Gastroesophageal sphincter (tissue), 4 donors: ENCODE results near the gene ACOT7. TPM values are rescaled to one million over a fixed set of nuclear protein-coding genes. Genes with fewer than 3 reads are reported as not detected.

Source experiments
- ATAC-seq: fragments of 150-250 bp; one replicate; pipeline ENCODE4 v1.9.1; 2016; ENCODE audit warnings: mild to moderate bottlenecking, moderate library complexity
- H3K27ac ChIP-seq, 4 donors: fragments of 200-600 bp; sonication (generic) in 3 of 4; 1 replicate in 3 of 4; 2 replicates in 1 of 4; pipeline ENCODE4 v1.5.1; 2016 to 2019
- H3K27me3 ChIP-seq: fragments of 200-600 bp; sonication (generic); one replicate; pipeline ENCODE4 v1.5.1; 2019
- H3K36me3 ChIP-seq, 2 donors: fragments of 200-600 bp; sonication (generic); one replicate each; pipeline ENCODE4 v1.5.1; 2019; ENCODE audit warnings: control low read depth in 1 of 2
- H3K4me1 ChIP-seq, 3 donors: fragments of 200-600 bp; sonication (generic); 1 replicate in 2 of 3; 2 replicates in 1 of 3; pipeline ENCODE4 v1.5.1; 2016 to 2019; ENCODE audit warnings: control low read depth in 2 of 3
- H3K4me3 ChIP-seq, 2 donors: fragments of 200-600 bp; sonication (generic); one replicate each; pipeline ENCODE4 v1.5.1; 2019; ENCODE audit warnings: mild to moderate bottlenecking in 1 of 2, moderate library complexity in 1 of 2
- H3K9me3 ChIP-seq, 3 donors: fragments of 200-600 bp; sonication (generic); one replicate each; pipeline ENCODE4 v1.5.1; 2017 to 2019; ENCODE audit warnings: control low read depth in 2 of 3
- EP300 ChIP-seq: sonication (generic); formaldehyde crosslinking; IDR thresholded peaks from one replicate; pipeline ENCODE4 v1.6.1; 2017; ENCODE audit warnings: antibody characterized with exemption, mild to moderate bottlenecking
- POLR2A ChIP-seq, 2 donors: fragments of 450-650 bp; IDR thresholded peaks; one replicate each; pipeline ENCODE4 v1.6.1; 2017; ENCODE audit warnings: antibody characterized with exemption in 2 of 2, mild to moderate bottlenecking in 2 of 2, moderate library complexity in 1 of 2
- POLR2AphosphoS5 ChIP-seq: sonication (generic); formaldehyde crosslinking; IDR thresholded peaks from one replicate; pipeline ENCODE4 v1.6.1; 2017; ENCODE audit warnings: antibody characterized with exemption
- WGBS, 2 donors: methylation state at CpG; one replicate each; pipeline ENCODE4 v1.1.5; 2018; ENCODE audit warnings: low coverage in 1 of 2; 5-methylcytosine and 5-hydroxymethylcytosine counted together
- total RNA-seq, 4 donors: library from RNA; depleted of rRNA; stranded (reverse); fragments of >200 nt; gene quantifications; one replicate each; pipeline ENCODE4 v1.1.0, GENCODE V29; 2016
- TF ChIP-seq, protein P1 (sequence below), 4 experiments: fragments of 200-600 bp in 2 of 4; fragments of 450-650 bp in 2 of 4; sonication (generic) in 1 of 4; IDR thresholded peaks; one replicate each; pipeline ENCODE4 v1.5.1; 2017 to 2019; ENCODE audit warnings: antibody characterized with exemption in 4 of 4, mild to moderate bottlenecking in 2 of 4, moderate library complexity in 2 of 4

ACOT7 gene
- total RNA-seq, 4 donors from 2014 or later: 22.3 to 32.5 (median 25.0) TPM

DNA sequence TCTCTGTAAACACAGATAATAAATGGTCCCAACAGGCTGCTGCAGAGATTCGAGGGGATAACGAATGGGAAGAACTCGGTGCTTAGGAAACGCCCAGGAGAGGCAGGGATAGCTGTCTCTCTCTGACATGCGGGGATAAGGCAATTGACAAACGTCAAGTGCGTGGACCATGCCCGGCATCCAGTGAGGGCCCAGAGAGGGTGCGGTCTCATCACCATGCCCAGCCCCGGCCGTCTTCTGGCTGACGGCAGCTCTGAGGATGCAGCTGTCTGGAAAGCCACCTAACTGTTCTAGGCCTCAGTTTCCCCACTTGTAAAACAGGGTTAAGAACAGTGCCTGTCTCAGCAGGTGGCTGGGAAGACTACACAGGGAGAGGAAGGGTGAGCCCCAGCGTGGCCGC, 48.1 kb downstream of the ACOT7 start:
- no peak for ATAC-seq
- WGBS, 2 donors: 73% methylated on average over 5 of the region's 14 CpGs; no CpG with 5 or more reads in 1 of the 2 donors
- H3K9me3 ChIP-seq: no peaks in the 10 kb centered on the region
- no peak overlapping the region for H3K4me3 ChIP-seq
- no peak overlapping the region for H3K27ac ChIP-seq
- H3K27me3 ChIP-seq: no peaks in the 10 kb centered on the region
- peaks cover 0 to 11% (median 0%) of the 10 kb centered on the region in 3 donors for H3K4me1 ChIP-seq
- TF ChIP-seq EP300 (no peak), POLR2A (IDR thresholded peaks at IDR 0.05) (no peak)
- no peaks in the 10 kb centered on the region for H3K36me3 ChIP-seq

DNA sequence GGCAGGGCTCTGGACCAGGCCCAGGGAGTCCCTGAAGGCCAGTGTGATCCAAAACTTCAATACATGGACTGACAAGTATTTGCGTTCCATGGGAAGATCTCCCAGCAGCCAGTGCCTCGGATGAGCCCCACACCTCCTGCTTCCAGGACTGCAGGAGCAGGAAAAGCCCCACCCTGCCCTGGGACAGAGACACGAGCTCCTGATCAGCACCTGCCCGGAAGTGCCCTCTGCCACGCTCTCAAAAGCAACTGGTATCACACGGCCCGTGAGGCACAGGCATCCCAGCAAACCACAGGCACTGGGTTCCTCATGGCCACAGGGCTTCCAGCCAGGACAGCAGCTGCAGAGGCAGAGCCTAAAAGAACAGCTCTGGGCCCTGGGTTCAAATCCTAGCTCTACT, 48.6 kb downstream of the ACOT7 start:
- no peak overlapping the region for H3K27ac ChIP-seq
- TF ChIP-seq POLR2A (IDR thresholded peaks at IDR 0.05): no peak
- TF ChIP-seq, protein P1, sequence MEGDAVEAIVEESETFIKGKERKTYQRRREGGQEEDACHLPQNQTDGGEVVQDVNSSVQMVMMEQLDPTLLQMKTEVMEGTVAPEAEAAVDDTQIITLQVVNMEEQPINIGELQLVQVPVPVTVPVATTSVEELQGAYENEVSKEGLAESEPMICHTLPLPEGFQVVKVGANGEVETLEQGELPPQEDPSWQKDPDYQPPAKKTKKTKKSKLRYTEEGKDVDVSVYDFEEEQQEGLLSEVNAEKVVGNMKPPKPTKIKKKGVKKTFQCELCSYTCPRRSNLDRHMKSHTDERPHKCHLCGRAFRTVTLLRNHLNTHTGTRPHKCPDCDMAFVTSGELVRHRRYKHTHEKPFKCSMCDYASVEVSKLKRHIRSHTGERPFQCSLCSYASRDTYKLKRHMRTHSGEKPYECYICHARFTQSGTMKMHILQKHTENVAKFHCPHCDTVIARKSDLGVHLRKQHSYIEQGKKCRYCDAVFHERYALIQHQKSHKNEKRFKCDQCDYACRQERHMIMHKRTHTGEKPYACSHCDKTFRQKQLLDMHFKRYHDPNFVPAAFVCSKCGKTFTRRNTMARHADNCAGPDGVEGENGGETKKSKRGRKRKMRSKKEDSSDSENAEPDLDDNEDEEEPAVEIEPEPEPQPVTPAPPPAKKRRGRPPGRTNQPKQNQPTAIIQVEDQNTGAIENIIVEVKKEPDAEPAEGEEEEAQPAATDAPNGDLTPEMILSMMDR (IDR thresholded peaks at IDR 0.05): no peak
- no peak for TF ChIP-seq EP300
- no peak for TF ChIP-seq POLR2AphosphoS5

DNA sequence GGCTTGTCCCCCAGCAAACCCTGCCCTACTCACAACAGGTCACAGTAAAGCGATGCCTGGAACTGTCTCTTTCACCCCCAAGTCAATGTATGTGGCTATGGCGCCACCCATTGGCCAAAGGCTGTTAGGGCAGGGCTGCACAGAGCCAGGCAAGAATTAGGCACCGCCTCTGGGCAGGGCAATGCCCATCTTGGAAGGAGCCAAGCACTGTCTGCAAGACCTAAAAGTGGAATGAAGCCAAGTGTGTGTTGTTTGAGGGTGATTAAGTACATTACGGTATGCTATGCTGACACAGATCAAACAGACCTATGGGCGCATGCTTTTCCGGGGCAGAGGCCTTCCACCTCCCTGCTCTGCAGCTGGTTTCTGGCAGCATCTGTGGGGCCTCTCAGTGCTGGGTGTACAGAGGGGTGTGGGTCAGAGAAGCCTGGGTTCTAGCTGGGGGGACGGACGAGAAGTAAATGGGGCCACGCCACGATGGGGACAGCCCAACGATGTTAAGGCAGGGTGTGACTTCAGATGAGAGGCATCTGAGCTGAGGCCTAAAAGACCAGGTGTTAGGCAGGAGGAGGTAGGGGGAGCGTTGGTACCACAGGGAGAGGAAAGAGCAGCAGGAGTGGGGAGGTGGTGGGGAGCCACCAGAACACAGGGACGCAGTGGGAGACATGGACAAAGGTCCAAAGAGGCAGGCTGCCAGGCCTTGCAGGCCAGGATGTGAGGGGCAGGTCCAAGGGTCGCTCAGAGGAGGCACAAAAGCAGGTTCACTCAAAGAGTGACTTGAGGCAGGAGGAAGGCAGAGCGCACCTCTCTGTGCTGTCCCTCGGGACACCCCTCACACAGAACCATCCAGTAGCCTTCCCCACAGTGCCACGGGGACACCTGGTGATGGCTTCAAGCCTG, 49.8 kb downstream of the ACOT7 start:
- ATAC-seq: peak; percentile 50
- Histone ChIP-seq H3K4me1 (no peaks in the 10 kb centered on the region), H3K36me3 (peaks cover 0 to 7% of the 10 kb centered on the region in 2 donors), H3K27ac (no peak overlapping the region), H3K4me3 (no peak overlapping the region), H3K27me3 (no peaks in the 10 kb centered on the region), H3K9me3 (no peaks in the 10 kb centered on the region)
- WGBS, 2 donors: 79 to 82% methylated on average over 3 to 6 of the region's 17 CpGs
- TF ChIP-seq POLR2AphosphoS5 (no peak), EP300 (no peak), POLR2A (IDR thresholded peaks at IDR 0.05) (no peak)
- TF ChIP-seq, protein P1 (IDR thresholded peaks at IDR 0.05): peak in 3 of 4 experiments; percentile 70 to 79 (median 75)

More for the DNA sequence above, 48.6 kb downstream of the ACOT7 start:
- Histone ChIP-seq H3K4me3 (no peak overlapping the region), H3K9me3 (no peaks in the 10 kb centered on the region), H3K36me3 (no peaks in the 10 kb centered on the region), H3K27me3 (no peaks in the 10 kb centered on the region), H3K4me1 (peaks cover 0 to 6% (median 0%) of the 10 kb centered on the region in 3 donors)
- 93% methylated on average over 3 of the region's 7 CpGs; no CpG with 5 or more reads in 1 of the 2 donors for WGBS, 2 donors
- no peak for ATAC-seq

DNA sequence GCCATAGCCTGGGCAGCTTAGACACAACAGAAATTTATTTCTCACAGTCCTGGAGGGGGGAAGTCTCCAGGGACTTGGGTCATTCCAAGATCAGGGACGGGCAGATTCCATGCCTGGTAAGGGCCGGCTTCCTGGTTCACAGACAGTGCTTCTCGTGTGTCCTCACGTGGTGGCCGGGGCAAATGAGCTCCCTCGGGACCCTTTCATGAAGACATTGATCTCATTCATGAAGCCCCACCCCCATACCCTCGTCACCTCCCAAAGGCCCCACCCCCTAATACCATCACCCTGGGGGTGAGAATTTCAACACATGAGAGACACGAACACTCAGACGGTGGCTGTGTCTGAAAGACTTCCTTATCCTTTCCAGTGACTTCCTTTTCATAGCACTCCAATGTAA, 51.5 kb downstream of the ACOT7 start:
- H3K27ac ChIP-seq: no peak overlapping the region
- no peaks in the 10 kb centered on the region for H3K4me1 ChIP-seq
- H3K4me3 ChIP-seq: no peak overlapping the region
- 65% methylated on average over 6 of the region's 9 CpGs; no CpG with 5 or more reads in 1 of the 2 donors for WGBS, 2 donors
- H3K36me3 ChIP-seq: peaks cover 0 to 16% of the 10 kb centered on the region in 2 donors
- TF ChIP-seq POLR2AphosphoS5: no peak
- TF ChIP-seq POLR2A (IDR thresholded peaks at IDR 0.05): no peak
- TF ChIP-seq, protein P1 (IDR thresholded peaks at IDR 0.05): no peak
- no peak for TF ChIP-seq EP300
- H3K27me3 ChIP-seq: no peaks in the 10 kb centered on the region
- no peak for ATAC-seq
- H3K9me3 ChIP-seq: no peaks in the 10 kb centered on the region

DNA sequence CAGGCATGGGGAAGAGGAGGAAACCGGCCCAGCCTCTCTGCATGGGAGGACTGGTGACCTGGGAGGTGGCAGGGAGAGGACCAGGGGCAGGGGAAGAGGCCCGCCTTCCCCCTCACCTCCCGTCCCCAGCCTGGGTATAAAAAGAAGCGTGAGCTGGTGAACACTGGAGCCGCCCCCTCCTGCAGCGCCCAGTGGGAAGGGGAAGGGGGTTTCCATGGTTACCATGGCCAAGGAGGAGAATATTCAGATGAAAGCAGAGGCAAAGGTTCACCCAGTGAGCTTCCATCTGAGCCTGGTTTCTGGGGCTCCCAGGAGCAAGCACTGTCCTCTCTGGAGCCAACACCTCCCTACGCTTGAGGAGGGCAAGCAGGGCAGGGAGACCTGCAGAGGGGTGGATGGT, 54.9 kb downstream of the ACOT7 start:
- Histone ChIP-seq H3K4me1 (no peaks in the 10 kb centered on the region), H3K4me3 (no peak overlapping the region), H3K27me3 (no peaks in the 10 kb centered on the region), H3K9me3 (no peaks in the 10 kb centered on the region), H3K27ac (no peak overlapping the region), H3K36me3 (peaks cover 0 to 16% of the 10 kb centered on the region in 2 donors)
- TF ChIP-seq POLR2A (IDR thresholded peaks at IDR 0.05): no peak
- TF ChIP-seq, protein P1 (IDR thresholded peaks at IDR 0.05): no peak
- no peak for TF ChIP-seq EP300
- TF ChIP-seq POLR2AphosphoS5: no peak
- 97% methylated on average over 5 of the region's 7 CpGs; no CpG with 5 or more reads in 1 of the 2 donors for WGBS, 2 donors
- ATAC-seq: no peak
